Activated B cell treated with CpG ODN at 0.5 μM for 24 hours (primary cell): Measurements from ENCODE around the gene MBNL2. TPM values are rescaled to one million over a fixed set of nuclear protein-coding genes. Genes with fewer than 3 reads are reported as not detected.
"Not testable (repeated sequence)": the region's sequence is repeated elsewhere in the genome, so short reads cannot be mapped to it uniquely, and the experiment has no call there.

Experiments
- ATAC-seq: fragments of 200-7000 bp; cut with Tn5 transposase; one replicate; pipeline ENCODE4 v1.10.0; 2021; ENCODE audit warnings: low read depth, mild to moderate bottlenecking, moderate library complexity
- CTCF ChIA-PET: fragments of 350-600 bp; sonication (Branson Sonifier 250); formaldehyde crosslinking; loops from one replicate; lab custom pipeline; 2021; ENCODE audit warnings: antibody characterized with exemption; lab: Charles Lee
- POLR2A ChIA-PET: fragments of 350-600 bp; sonication (Branson Sonifier 250); formaldehyde crosslinking; loops from one replicate; lab custom pipeline; 2021; ENCODE audit warnings: antibody characterized with exemption; lab: Charles Lee
- DNase-seq: peaks from one replicate; pipeline ENCODE4 v3.0.0; 2022
- H3K27ac Mint-ChIP-seq: one replicate; pipeline ENCODE4 v1.8.0; 2020; ENCODE audit warnings: mixed read lengths
- H3K27me3 Mint-ChIP-seq: one replicate; pipeline ENCODE4 v1.8.0; 2021; ENCODE audit warnings: mixed read lengths
- H3K36me3 Mint-ChIP-seq: one replicate; pipeline ENCODE4 v1.8.0; 2021; ENCODE audit warnings: low read depth, mixed read lengths
- H3K4me1 Mint-ChIP-seq: one replicate; pipeline ENCODE4 v1.8.0; 2021; ENCODE audit warnings: mixed read lengths
- H3K4me3 Mint-ChIP-seq: one replicate; pipeline ENCODE4 v1.8.0; 2020; ENCODE audit warnings: mild to moderate bottlenecking, mixed read lengths
- H3K9me3 Mint-ChIP-seq: one replicate; pipeline ENCODE4 v1.8.0; 2020; ENCODE audit warnings: mixed read lengths
- CTCF ChIP-seq: fragments of 200-600 bp; IDR thresholded peaks from one replicate; pipeline ENCODE4 v1.8.0; 2022; ENCODE audit warnings: antibody characterized with exemption, mild to moderate bottlenecking
- intact Hi-C: fragments of 100-400 bp; cut with micrococcal nuclease; formaldehyde crosslinking; loops from one replicate; pipeline ENCODE4 v1.15.1; 2024
- total RNA-seq: library from RNA; stranded (reverse); gene quantifications from 2 replicates; pipeline ENCODE4 v1.2.3, GENCODE V29; 2022

Gene MBNL2
- total RNA-seq, 1 donor from 2014 or later, result 18.8 TPM

DNA sequence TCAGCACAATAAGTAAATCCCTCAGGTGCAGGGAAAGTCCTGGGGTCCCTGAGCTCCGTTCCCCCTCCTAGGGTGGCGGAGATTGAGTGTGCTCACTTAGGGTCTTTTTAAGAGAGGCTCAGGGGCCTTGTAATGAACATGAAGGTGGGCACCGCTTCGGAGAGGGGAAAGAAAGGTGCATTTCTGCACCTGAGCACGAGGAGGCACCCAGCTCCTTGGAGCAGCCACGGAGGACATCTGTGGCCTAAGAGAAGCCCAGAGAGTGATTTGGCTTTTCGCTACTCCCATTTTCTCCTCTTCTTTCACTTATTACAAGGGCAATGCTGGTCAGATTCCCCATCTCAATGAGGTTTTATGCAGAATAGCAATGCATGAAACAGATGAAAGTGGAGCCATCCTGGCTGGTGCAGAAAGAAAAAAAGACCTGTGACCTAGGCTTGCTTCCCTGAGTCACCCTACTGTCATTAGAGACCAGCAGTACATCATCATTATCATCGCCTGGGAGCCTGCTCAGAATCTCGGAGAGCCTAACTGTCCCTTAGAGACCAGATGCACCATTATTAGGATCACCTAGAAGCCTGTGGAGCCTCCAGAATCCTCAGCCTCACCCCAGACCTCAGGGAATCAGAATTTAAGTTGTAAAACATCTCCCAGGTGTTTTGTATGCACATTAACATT is 125.3 kb downstream of the MBNL2 start:
- intact Hi-C loops, result no loop called here
- no peaks in the 10 kb centered on the region for H3K4me1 Mint-ChIP-seq
- ATAC-seq (no peak), DNase-seq (no peak)
- peaks cover 80% of the 10 kb centered on the region for H3K36me3 Mint-ChIP-seq
- H3K27me3 Mint-ChIP-seq, result no peaks in the 10 kb centered on the region
- H3K4me3 Mint-ChIP-seq, result no peak overlapping the region
- ChIA-PET CTCF (interaction anchor here (1.2 to 1.4 kb wide), 2 partner anchors 238 kb away, joined by 4 to 8 read pairs; no protein-coding TSS in a partner anchor), POLR2A (no interaction called here)
- no peak overlapping the region for H3K27ac Mint-ChIP-seq
- TF ChIP-seq CTCF, result no peak
- no peaks in the 10 kb centered on the region for H3K9me3 Mint-ChIP-seq

GRCh38 chr13:97348569-97349100 is 126.5 kb downstream of the MBNL2 start:
- Mint-ChIP-seq H3K27me3 (no peaks in the 10 kb centered on the region), H3K27ac (no peak overlapping the region), H3K4me1 (no peaks in the 10 kb centered on the region), H3K36me3 (peaks cover 78% of the 10 kb centered on the region), H3K9me3 (no peaks in the 10 kb centered on the region), H3K4me3 (no peak overlapping the region)
- no peak for DNase-seq
- ATAC-seq, result no peak
- ChIA-PET POLR2A (no interaction called here), CTCF (interaction anchor here (1.2 to 1.6 kb wide), 1 partner anchor 239 kb away, joined by 4 to 6 read pairs; no protein-coding TSS in a partner anchor)
- intact Hi-C loops, result no loop called here
- TF ChIP-seq CTCF, result no peak

DNA sequence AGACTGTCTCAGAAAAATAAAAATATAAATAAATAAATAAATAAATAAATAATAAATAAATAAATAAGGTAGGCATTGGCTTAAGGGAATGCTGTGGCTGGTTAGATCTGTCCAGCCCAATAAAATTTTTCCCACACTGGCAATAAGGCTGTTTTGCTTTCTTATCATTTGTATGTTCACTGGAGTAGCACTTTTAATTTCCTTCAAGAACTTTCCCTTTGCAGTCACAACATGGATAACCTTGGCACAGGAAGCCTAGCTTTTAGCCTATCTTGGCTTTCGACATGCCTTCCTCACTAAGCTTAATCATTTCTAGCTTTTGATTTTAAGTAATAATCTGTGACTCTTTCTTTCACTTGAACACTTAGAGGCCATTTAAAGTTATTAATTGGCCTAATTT is 129.9 kb downstream of the MBNL2 start:
- POLR2A ChIA-PET, H3K27me3 Mint-ChIP-seq, H3K9me3 Mint-ChIP-seq, H3K4me1 Mint-ChIP-seq, H3K4me3 Mint-ChIP-seq, H3K27ac Mint-ChIP-seq, ATAC-seq, DNase-seq: not testable (repeated sequence)
- intact Hi-C loops, result loop anchor here (10.0 kb wide), 1 partner anchor 453 kb away; no protein-coding TSS in a partner anchor
- CTCF ChIA-PET, result interaction anchor here (1.8 kb wide), 1 partner anchor 242 kb away, joined by 12 read pairs; no protein-coding TSS in a partner anchor
- H3K36me3 Mint-ChIP-seq, result peaks cover 80% of the 10 kb centered on the region

GRCh38 chr13:97352815-97353214 is 130.7 kb downstream of the MBNL2 start:
- CTCF ChIA-PET, result interaction anchor here (1.1 kb wide), 1 partner anchor 8 kb away, joined by 3 read pairs; no protein-coding TSS in a partner anchor
- no peak for DNase-seq
- peaks cover 80% of the 10 kb centered on the region for H3K36me3 Mint-ChIP-seq

More at GRCh38 chr13:97352815-97353214, 130.7 kb downstream of the MBNL2 start:
- no peak overlapping the region for H3K27ac Mint-ChIP-seq
- no peak for TF ChIP-seq CTCF
- H3K27me3 Mint-ChIP-seq, result no peaks in the 10 kb centered on the region
- no peak overlapping the region for H3K4me3 Mint-ChIP-seq
- H3K4me1 Mint-ChIP-seq, result no peaks in the 10 kb centered on the region
- no peak for ATAC-seq
- no peaks in the 10 kb centered on the region for H3K9me3 Mint-ChIP-seq
- intact Hi-C loops, result loop anchor here (10.0 kb wide), 1 partner anchor 452 kb away; no protein-coding TSS in a partner anchor
- POLR2A ChIA-PET, result no interaction called here
